Measurements from ENCODE around the gene AQP10.
A peak's percentile ranks its signal among the peaks of the same experiment; 100 is the strongest.
"Not testable (repeated sequence)": the region's sequence is repeated elsewhere in the genome, so short reads cannot be mapped to it uniquely, and the experiment has no call there.

The AQP10 gene

DNA sequence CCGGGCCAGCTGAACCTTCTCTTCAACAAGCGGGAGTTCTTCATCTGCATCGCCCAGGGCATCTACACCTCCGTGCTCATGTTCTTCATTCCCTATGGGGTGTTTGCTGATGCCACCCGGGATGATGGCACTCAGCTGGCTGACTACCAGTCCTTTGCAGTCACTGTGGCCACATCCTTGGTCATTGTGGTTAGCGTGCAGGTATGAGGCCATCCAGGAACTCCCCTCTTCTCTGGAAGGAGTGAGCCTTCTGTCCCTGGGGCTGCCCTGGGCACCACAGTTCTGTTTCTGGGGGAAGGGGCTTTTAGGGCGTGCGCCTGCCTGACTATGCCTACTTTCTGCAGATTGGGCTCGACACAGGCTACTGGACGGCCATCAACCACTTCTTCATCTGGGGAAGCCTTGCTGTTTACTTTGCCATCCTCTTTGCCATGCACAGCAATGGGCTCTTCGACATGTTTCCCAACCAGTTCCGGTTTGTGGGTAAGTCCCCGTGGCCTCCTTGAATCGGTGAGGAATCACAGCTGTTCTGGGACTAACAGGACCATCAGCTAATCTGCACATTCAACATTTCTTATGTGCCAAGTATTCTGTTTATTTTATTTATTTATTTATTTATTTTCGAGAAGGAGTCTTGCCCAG is 25.5 kb downstream of the AQP10 start:
- DNase-seq, result no peak

DNA sequence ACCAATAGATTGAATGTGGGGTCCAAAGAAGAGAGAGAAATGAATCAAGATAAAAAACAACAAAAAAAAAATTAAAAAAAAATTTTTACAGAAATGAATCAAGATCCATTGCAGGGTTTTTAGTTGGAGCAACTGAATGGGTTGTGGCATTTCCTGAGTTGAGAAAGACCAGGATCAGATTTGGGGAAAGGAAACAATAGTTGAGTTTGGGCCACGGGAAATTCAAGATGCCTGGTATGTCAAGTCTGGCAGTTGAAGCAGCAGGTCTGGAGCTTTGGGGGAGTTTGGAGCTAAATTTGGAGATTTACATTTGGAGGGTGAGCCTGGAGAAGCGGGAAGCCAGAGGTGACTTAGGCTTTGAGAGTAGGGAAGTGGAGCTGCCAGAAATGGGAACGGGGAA is 27.1 kb downstream of the AQP10 start:
- DNase-seq, result no peak

DNA sequence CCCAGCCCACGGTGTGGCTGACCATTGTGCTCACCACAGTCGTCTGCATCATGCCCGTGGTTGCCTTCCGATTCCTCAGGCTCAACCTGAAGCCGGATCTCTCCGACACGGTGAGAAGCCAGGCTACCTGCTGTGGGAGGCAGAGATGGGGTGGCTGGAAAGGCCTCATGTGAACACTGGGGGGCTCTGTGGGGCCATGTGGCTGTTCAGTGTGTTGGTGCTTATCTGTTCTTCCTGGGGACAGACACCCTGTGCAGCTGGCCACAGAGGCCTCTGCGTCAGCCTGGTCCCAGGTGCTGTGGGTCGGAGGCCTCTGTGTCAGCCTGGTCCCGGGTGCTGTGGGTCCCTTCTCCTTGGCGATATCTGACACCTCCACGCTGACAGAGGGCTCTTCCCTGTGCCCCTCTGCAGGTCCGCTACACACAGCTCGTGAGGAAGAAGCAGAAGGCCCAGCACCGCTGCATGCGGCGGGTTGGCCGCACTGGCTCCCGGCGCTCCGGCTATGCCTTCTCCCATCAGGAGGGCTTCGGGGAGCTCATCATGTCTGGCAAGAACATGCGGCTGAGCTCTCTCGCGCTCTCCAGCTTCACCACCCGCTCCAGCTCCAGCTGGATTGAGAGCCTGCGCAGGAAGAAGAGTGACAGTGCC is 27.7 kb downstream of the AQP10 start:
- no peak for DNase-seq

DNA sequence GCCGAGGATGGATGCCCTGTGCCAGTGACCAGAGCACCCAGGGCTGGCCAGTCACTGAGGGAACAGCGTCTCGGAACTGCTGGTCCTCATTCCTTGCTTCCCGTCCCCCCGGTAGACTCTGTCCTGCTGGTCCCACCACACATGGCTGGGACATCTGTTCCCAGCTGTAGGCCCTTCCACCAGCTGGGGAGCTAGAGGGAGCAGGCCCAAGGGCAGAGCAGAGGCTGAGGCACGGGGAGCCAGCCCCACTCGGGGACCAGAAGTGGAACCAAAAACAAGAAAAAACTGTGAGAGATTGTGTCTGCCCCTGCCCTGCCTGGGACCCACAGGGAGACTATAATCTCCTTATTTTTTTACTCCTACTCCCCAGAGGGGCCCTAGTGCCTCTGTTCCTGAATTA is 28.2 kb downstream of the AQP10 start:
- no peak for DNase-seq

DNA sequence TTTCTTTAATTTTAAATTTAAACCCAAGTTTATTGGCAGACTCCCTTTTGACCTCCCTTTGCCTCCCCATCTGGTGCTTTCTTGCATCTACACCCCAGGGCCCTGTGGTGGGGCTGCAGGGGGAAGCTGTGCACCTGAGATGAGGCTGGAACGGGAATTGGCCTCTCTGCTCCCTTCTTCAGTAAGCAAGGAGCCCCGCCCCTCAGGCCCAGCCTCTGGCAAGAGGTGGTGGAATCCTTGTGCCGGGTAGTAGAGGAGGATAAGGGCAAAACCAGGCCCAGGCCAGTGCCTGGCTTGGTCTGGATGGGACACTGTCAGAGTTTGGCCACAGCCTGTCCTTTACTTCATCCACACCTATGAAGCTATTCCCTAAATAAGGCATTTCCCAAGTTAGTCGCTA is 29.5 kb downstream of the AQP10 start:
- DNase-seq, result no peak

DNA sequence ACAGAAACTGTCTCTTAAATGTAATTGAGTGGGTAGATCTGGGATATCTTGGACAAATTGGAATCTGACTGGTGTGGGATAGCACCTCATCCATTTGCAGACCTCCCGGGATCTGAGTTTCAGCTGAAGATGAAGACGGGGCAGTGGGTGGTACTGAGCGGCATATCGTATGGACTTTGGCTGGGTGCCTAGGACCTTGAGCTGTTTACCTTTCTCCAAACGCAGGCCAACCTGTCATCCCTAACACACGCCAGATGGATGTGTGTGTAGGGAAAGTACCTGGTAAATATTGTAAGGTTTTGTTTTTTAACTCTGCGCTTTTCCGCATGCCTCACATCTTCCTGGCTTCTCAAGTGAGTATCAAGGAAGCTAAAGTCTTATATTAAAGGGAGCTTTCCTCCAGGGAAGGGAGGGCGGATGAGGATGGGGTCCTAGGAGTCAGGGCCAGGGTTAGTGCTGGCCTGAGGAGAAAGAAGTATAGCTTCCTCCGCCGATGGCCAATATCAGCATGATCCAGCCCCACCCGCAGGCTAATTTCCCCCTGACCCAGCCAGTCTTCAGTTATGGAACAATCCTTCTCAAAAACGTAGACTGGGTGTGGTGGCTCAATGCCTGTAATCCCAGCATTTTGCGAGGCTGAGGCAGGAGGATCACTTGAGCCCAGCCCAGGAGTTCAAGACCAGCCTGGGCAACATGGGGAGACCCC is 30.6 kb downstream of the AQP10 start:
- peak; percentile 14 for DNase-seq

DNA sequence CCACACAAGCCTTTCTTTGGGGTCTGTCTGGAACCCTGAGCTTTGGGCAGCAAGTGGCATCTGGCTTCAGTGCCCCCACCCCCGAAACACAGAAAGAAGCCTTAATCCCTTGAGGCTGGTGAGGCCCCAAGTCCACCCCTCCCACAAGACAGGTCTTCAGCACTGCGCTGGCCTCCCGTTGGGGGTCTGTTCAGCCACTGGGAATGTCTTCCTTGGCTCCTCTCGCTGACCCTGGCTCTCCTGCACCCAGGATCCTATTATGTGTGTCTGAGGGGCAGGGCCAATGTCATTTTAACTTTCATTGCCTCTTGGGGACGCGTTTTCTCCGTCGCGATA is 31.3 kb downstream of the AQP10 start:
- DNase-seq, result no peak

DNA sequence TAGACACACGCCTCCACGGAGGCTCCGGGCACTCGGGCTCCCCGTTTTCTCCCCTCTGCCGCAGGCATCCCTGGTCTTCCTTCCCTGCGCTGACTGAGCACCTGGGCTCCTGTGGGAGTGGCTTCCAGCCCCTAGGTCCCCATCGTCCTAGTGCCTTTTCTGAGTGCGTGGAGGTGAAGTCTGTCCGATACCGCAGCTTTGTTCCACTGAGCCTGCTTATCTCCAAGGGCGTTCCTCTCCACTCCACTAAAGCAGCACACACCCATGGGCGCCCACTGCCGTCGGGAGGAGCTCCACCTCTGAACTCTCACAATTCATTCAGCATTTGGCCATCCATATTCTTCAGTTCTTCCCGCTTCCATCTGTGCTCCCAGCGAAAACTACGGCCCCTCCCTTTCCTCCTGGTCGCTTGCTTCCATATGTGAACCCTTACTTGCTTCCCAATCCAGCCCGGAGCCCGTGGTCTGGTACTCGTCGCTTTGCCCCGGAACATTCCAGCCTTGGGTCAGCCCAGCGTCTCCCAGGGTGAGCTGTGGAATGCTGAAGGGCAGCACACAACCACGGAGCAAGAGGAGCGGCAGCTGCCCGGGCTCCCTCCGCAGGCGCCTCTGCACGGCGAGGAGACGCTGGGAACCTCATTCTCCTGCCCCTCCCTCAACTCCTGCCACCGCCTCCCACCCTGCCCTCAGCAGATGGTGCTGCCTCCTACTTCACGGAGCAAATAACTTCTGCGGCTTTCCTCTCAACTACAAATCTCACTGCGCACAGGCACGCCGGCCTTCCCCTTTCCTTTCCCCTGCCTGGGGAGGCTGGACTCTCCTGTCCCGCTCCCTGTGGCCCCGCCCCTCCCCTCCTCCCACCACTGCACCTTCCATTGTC is 31.9 kb downstream of the AQP10 start:
- DNase-seq, result peak; percentile 43

DNA sequence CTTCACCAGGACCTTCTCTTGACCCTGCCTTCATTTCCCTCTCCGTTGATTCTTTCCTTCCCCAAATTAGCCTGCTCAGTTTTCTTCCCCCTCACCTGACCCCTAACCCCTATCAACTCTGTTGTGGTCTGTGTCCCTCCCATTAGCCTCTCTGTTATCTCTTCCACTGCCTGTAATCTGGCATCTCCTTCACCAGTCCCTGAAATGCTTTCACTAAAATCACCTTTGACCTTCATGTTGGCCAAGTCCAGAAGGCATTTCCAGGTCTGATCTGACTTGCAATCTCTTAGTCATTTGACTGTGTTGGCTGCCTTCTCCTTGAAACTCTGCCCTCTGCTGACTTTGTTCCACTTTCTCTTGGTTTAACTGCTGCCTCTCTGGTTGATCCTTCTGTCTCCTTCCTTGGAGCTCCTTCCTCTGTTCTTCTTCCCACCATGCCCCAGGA is 32.6 kb downstream of the AQP10 start:
- no peak for DNase-seq

DNA sequence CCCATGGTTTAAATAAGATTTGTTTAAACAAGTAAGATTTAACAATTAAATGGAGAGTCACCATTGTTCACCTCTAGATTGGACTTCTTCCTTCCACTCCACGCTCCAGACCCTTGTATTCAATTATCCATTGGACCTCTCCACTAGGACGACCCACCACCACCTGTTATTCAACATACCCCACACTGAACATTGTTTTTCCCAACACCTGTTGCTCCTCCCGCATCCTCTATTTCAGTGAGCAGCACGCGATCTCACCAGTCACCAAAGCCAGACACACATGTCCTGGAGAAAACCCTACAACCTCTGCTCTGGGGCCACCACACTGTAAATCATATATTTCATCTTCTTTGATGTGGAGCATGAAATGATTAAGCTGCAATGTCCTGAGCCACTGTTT is 33.1 kb downstream of the AQP10 start:
- no peak for DNase-seq

DNA sequence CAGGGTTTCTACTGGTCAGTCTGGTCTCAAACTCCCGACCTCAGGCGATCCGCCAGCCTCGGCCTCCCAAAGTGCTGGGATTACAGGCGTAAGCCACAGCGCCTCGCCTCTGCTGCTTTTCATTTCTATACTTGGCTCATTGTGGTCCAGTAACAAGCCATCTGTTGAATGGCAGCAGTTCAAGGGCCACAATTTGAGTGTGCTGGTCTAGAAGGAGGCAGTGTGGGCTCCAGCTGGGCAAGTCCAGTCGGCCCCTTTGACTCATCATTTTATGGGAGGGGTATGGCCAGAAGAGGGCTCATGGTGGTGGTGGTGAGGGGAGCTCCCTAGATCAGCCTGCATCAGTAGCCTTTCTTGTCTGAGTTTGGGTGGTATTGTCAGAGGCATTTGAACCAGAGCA is 37.6 kb downstream of the AQP10 start:
- DNase-seq, result no peak

DNA sequence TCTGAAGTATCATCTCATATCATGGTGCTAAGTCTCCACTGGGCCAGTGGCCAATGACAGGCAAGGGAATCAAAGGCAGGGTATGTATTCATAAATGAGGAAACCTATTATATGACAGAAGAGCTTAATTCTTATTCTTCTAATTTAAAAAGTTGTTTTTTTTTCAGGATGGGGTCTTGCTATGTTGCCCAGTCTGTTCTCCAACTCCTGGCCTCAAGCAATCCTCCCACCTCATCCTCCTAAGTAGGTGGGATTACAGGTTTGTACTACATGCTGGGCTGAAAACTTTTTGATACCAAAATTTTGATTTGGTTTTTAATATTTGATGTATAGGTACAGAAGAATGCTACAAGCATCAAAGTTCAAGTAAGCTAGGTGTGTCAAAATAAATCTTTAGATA is 39.4 kb downstream of the AQP10 start:
- no peak for DNase-seq

DNA sequence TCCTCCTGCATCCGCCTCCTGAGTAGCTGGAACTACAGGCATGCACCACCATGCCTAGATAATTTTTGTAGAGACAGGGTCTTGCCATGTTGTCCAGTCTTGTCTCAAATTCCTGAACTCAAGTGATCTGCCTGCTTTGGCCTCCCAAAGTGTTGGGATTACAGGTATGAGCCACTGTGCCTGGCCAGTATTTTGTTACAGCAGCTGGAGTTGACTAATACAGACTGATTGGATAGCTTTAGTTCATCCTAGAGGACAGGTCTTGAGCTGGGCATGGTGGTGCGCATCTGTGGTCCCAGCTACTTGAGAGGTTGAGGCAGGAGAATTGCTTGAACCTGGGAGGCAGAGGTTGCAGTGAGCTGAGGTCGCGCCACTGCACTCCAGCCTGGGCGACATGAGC is 40.0 kb downstream of the AQP10 start:
- not testable (repeated sequence) for DNase-seq

DNA sequence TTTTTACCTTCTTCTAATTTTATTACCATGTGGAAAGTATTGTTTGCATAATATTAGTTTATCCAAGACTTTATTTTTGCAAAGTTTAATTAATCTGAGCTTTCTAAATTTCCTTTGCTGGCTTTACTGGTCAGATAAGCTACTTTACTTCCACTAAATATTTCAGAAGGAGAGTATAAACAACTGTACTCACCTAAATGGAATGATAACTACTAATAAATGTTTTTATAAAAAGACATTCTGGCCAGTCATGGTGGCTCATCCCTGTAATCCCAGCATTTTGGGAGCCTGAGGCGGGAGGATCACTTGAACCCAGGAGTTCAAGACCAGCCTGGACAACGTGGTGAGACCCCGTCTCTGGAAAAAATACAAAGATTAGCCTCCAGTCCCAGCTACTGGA is 40.5 kb downstream of the AQP10 start:
- DNase-seq, result no peak

DNA sequence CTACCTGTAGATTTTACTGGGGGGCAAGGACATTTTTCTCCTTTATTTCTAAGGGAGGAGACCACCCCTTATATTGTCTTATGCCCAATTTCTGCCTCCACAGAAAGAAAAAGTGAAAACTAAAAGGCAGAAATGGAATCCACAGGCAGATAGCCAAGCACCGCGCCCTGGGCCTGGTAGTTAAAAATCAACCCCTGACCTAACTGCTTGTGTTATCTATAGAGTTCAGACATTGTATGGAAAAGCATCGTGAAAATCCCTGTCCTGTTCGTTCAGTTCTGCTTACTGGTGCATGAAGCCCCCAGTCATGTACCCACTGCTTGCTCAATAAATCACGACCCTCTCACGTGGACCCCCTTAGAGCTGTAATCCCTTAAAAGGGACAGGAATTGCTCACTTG is 50.5 kb downstream of the AQP10 start:
- DNase-seq, result no peak

DNA sequence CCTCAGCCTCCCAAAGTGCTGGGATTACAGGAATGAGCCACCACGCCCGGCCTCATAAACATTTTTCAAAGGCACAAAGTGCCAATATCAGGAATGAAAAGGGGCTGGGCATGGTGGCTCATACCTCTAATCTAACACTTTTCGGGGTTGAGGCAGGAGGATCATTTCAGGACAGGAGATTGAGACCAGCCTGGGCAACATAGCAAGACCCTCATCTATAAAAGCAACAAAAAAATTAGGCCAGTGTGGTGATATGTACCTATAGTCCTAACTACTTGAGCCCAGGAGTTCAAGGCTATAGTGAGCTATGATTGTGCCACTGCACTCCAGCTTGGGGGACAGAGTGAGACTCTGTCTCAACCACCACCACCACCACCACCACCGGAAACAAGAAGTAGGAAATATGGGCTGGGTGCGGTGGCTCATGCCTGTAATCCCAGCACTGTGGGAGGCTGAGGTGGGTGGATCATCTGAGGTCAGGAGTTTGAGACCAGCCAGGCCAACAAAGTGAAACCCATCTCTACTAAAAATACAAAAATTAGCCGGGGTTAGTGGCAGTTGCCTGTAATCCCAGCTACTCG is 53.0 kb downstream of the AQP10 start:
- not testable (repeated sequence) for DNase-seq

All from NCI-H1105 (cell line).